Mucosa of stomach (tissue), 1 donor: ENCODE data around the gene EFTUD2.

Experiments used
- H3K27me3 ChIP-seq: one replicate; pipeline ENCODE4 v1.7.0; 2013; ENCODE audit warnings: mild to moderate bottlenecking, low read length; ENCODE audit not compliant: control insufficient read depth, insufficient read depth
- H3K36me3 ChIP-seq: one replicate; pipeline ENCODE4 v1.7.0; 2013; ENCODE audit warnings: low read length; ENCODE audit not compliant: control insufficient read depth, insufficient read depth
- H3K4me1 ChIP-seq: one replicate; pipeline ENCODE4 v1.7.0; 2013; ENCODE audit warnings: mild to moderate bottlenecking, low read length; ENCODE audit not compliant: control insufficient read depth, insufficient read depth
- H3K4me3 ChIP-seq: one replicate; pipeline ENCODE4 v1.7.0; 2013; ENCODE audit warnings: low read length
- H3K9ac ChIP-seq: one replicate; pipeline ENCODE4 v1.7.0; 2013; ENCODE audit warnings: mild to moderate bottlenecking, low read length, moderate library complexity
- H3K9me3 ChIP-seq: one replicate; pipeline ENCODE4 v1.7.0; 2013; ENCODE audit warnings: mild to moderate bottlenecking, low read length, moderate library complexity; ENCODE audit not compliant: control insufficient read depth
- donor health status: Pancreatic carcinoma.

Gene EFTUD2

GRCh38 chr17:44932787-44933097 lies 33.5 kb upstream of the EFTUD2 start:
- no peaks in the 10 kb centered on the region for H3K36me3 ChIP-seq
- H3K4me1 ChIP-seq, result no peaks in the 10 kb centered on the region
- no peaks in the 10 kb centered on the region for H3K9me3 ChIP-seq
- no peaks in the 10 kb centered on the region for H3K27me3 ChIP-seq
- no peak overlapping the region for H3K9ac ChIP-seq
- no peak overlapping the region for H3K4me3 ChIP-seq

- no peak overlapping the region for H3K4me3 ChIP-seq
- H3K9me3 ChIP-seq, result no peaks in the 10 kb centered on the region
- no peaks in the 10 kb centered on the region for H3K4me1 ChIP-seq
- no peaks in the 10 kb centered on the region for H3K27me3 ChIP-seq
- no peaks in the 10 kb centered on the region for H3K36me3 ChIP-seq
- H3K9ac ChIP-seq, result no peak overlapping the region
These were observed 33.0 kb upstream of the EFTUD2 start for GRCh38 chr17:44932096-44932786.

GRCh38 chr17:44931376-44931775 lies 32.1 kb upstream of the EFTUD2 start:
- no peaks in the 10 kb centered on the region for H3K9me3 ChIP-seq

GRCh38 chr17:44930667-44931066 lies 31.4 kb upstream of the EFTUD2 start:
- H3K27me3 ChIP-seq, result no peaks in the 10 kb centered on the region
- H3K4me1 ChIP-seq, result no peaks in the 10 kb centered on the region
- H3K4me3 ChIP-seq, result no peak overlapping the region
- no peaks in the 10 kb centered on the region for H3K36me3 ChIP-seq
- H3K9me3 ChIP-seq, result no peaks in the 10 kb centered on the region
- H3K9ac ChIP-seq, result no peak overlapping the region

More at GRCh38 chr17:44931376-44931775, 32.1 kb upstream of the EFTUD2 start:
- no peaks in the 10 kb centered on the region for H3K36me3 ChIP-seq
- H3K4me1 ChIP-seq, result no peaks in the 10 kb centered on the region
- H3K27me3 ChIP-seq, result no peaks in the 10 kb centered on the region
- no peak overlapping the region for H3K9ac ChIP-seq
- no peak overlapping the region for H3K4me3 ChIP-seq

GRCh38 chr17:44928950-44929720 lies 29.9 kb upstream of the EFTUD2 start:
- Histone ChIP-seq H3K4me3 (no peak overlapping the region), H3K36me3 (no peaks in the 10 kb centered on the region), H3K9ac (no peak overlapping the region), H3K27me3 (no peaks in the 10 kb centered on the region), H3K9me3 (no peaks in the 10 kb centered on the region), H3K4me1 (no peaks in the 10 kb centered on the region)

DNA sequence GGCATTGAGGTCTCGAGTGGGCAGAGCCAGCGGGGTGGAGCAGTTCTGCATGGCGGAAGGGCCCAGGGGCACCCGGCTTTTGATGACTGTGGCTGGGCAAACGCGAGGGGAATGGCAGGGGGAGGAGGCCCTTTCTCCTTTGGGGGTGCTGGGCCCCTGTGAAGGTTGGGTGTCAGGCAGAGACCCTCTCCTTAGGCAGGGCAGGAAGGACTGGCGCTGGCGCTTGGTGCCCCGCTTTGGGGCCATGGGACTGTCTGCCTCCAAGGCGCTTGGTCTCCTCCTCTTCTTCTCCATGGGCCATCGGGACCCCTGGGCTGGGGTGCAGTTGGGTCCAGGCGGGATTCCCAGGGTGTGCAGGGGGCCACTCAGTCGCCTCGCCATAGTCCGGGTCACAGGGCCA lies 28.9 kb upstream of the EFTUD2 start:
- no peaks in the 10 kb centered on the region for H3K4me1 ChIP-seq
- no peaks in the 10 kb centered on the region for H3K36me3 ChIP-seq
- H3K4me3 ChIP-seq, result no peak overlapping the region
- no peak overlapping the region for H3K9ac ChIP-seq
- no peaks in the 10 kb centered on the region for H3K9me3 ChIP-seq
- H3K27me3 ChIP-seq, result peaks cover under 1% of the 10 kb centered on the region

DNA sequence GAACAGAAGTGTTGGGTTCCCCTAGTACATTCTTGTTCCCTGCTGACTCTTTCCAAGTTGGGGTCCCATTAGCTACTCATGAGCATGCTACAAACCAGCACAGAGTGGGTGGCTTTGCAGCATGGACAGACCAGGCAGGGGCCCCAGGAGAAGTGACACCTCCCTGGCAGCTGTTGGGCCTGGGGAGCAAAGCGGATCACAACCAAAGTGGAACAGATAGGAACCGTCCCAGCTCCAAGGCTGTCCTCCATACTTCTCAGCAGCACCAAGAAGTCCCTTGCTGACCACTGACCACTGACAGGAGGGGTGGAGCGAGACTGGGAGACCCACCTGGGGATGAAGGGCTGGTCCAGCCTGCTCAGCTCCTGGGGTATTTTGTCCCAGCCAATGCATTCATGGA lies 28.5 kb upstream of the EFTUD2 start:
- Histone ChIP-seq H3K9me3 (no peaks in the 10 kb centered on the region), H3K4me1 (no peaks in the 10 kb centered on the region), H3K36me3 (no peaks in the 10 kb centered on the region), H3K4me3 (no peak overlapping the region), H3K9ac (no peak overlapping the region), H3K27me3 (peaks cover 5% of the 10 kb centered on the region)

DNA sequence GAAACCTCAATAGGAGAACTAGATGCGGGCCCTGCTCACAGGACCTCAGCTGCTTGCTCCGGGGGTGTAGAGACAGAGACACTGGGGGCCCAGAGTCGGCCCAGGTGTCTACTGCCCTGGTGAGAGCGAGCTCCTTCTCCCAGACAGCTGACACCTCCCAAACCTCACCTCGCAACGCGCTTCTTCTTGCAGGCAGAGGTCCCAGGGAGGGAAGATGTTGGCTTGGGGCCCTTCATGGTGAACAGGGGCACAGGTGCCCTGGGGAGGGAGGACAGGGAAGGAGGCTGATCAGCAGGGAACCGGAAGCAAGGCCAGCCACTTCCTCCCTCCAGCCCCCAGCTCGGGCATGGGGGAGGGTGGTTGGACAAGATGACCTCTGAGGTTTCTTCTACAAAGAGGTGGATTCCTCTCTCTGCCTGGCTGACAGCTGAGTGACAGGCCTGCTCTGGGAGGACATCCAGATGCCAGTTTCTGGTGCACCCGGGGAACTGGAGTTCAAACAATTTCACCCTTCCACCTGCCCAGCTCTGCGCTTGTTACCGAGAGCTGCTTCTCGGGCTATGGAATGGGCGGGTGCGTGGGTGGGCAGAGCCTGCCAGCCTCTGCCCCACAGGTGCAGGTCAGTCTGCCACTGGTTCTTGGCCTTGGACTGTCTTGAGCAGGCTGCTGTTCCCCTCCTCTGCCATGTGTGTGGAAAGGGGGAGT lies 27.7 kb upstream of the EFTUD2 start:
- H3K4me3 ChIP-seq, result no peak overlapping the region
- no peak overlapping the region for H3K9ac ChIP-seq

DNA sequence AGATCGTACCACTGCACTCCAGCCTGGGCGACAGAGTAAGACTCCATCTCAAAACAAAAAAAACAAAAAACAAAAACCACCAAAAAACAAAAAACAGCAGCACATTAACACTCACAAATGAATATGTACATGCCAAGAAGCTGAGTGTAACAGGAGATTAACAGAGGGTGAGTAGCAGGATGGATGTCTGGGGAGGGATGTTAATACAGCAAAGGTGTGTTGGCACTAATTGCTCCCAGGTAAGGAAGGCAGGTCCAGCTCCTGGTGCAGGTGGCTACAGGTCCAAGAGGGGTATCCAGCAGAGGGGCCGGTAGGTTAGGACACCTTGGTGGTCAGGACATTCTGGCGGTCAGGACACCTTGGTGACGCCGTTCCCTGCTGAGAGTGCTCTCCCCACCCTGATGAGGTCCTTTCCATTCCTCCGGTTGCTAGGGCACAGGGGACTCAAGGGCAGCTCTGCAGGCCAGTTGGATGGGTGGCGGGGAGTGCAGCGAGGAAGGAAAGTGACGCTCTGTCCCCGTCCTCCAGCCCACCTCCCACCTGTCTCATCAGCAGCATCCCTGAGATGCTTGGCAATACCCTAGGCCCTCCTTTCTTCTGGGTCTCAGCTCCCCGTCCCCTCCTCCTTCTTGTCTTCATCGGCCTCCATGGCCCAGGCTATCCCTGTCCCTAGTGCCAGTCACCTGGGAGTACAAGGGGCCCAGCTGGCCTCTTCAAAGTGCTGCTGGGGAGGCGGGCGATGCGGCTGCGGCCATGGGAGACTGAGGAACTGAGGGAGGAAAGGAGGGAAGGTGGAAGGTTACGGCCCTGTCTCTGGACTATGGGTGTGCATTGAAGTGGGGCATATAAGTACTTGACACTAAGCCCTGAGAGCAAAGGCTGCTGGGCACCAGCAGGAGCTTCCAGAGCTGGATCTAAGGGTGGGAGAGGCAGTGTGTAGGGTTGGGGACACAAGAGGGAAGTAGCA lies 26.8 kb upstream of the EFTUD2 start:
- H3K9me3 ChIP-seq, result no peaks in the 10 kb centered on the region
- no peaks in the 10 kb centered on the region for H3K36me3 ChIP-seq
- no peak overlapping the region for H3K9ac ChIP-seq
- H3K4me3 ChIP-seq, result no peak overlapping the region
- H3K4me1 ChIP-seq, result no peaks in the 10 kb centered on the region
- H3K27me3 ChIP-seq, result peaks cover 14% of the 10 kb centered on the region

More for the DNA sequence above, 27.7 kb upstream of the EFTUD2 start:
- H3K27me3 ChIP-seq, result peaks cover 8% of the 10 kb centered on the region
- H3K9me3 ChIP-seq, result no peaks in the 10 kb centered on the region
- H3K4me1 ChIP-seq, result no peaks in the 10 kb centered on the region
- H3K36me3 ChIP-seq, result no peaks in the 10 kb centered on the region

DNA sequence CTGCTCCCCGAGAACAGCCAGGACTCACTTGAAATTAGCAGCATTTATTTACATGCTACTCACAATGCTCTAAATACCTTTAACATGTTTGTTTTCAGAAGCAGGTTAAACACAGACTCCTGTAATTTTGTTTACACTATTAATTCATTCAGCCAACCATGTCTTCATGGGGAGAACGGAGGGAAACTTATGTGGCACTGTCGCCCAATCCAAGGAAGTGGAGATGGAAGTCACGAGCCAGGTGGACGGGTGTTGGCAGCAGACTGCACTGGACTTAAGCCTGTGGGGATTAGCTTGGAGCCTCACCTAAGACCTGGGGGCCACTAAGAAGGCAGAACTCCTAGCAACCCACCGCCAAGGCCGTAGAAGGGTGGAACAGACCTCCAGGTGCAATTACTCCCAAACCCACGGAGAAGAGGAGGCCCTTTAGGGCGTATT lies 24.9 kb upstream of the EFTUD2 start:
- Histone ChIP-seq H3K9me3 (no peaks in the 10 kb centered on the region), H3K27me3 (peaks cover 24% of the 10 kb centered on the region), H3K4me1 (no peaks in the 10 kb centered on the region), H3K36me3 (no peaks in the 10 kb centered on the region), H3K9ac (no peak overlapping the region), H3K4me3 (no peak overlapping the region)

GRCh38 chr17:44922746-44923470 lies 23.7 kb upstream of the EFTUD2 start:
- Histone ChIP-seq H3K36me3 (no peaks in the 10 kb centered on the region), H3K4me1 (no peaks in the 10 kb centered on the region), H3K27me3 (peaks cover 24% of the 10 kb centered on the region), H3K9ac (no peak overlapping the region), H3K9me3 (no peaks in the 10 kb centered on the region), H3K4me3 (no peak overlapping the region)
